Small intestine (tissue), 7 donors: Measurements from ENCODE around the gene ANO10. TPM values are rescaled to one million over a fixed set of nuclear protein-coding genes. Genes with fewer than 3 reads are reported as not detected.
A peak's percentile ranks its signal among the peaks of the same experiment; 100 is the strongest.

Experiments
- DNase-seq, 2 donors: peaks; one replicate each; pipeline versions ENCODE4 v3.0.0 to v3.0.0-alpha.2; 2013
- FAIRE-seq: peaks from 2 replicates; lab custom pipeline; 2012; peaks lifted over from hg19 to GRCh38; lab: Jason Lieb, UNC
- H3K27ac ChIP-seq, 3 donors: one replicate each; pipeline ENCODE4 v1.5.1; 2013; ENCODE audit warnings: low read length in 2 of 3, mild to moderate bottlenecking in 2 of 3, control low read depth in 1 of 3, inconsistent platforms in 1 of 3, low read depth in 1 of 3, moderate library complexity in 1 of 3
- H3K27me3 ChIP-seq, 3 donors: one replicate each; pipeline ENCODE4 v1.6.1; 2013; ENCODE audit warnings: low read length in 3 of 3, inconsistent platforms in 1 of 3; ENCODE audit not compliant: control insufficient read depth in 3 of 3, insufficient read depth in 3 of 3
- H3K36me3 ChIP-seq, 3 donors: one replicate each; pipeline ENCODE4 v1.6.1; 2013; ENCODE audit warnings: low read length in 3 of 3, inconsistent platforms in 1 of 3, low read depth in 1 of 3, mild to moderate bottlenecking in 1 of 3, moderate library complexity in 1 of 3; ENCODE audit not compliant: control insufficient read depth in 3 of 3, insufficient read depth in 2 of 3
- H3K4me1 ChIP-seq, 3 donors: one replicate each; pipeline ENCODE4 v1.6.1; 2013; ENCODE audit warnings: low read length in 2 of 3, inconsistent platforms in 1 of 3, low read depth in 1 of 3, mild to moderate bottlenecking in 1 of 3, moderate library complexity in 1 of 3; ENCODE audit not compliant: control insufficient read depth in 3 of 3, insufficient read depth in 2 of 3
- H3K4me3 ChIP-seq, 3 donors: one replicate each; pipeline ENCODE4 v1.5.1; 2013; ENCODE audit warnings: low read length in 3 of 3, control low read depth in 1 of 3, inconsistent platforms in 1 of 3, low read depth in 1 of 3, mild to moderate bottlenecking in 1 of 3, moderate library complexity in 1 of 3
- H3K9me3 ChIP-seq, 2 donors: one replicate each; pipeline ENCODE4 v1.6.1; 2013; ENCODE audit warnings: low read depth in 1 of 2, low read length in 1 of 2; ENCODE audit not compliant: control insufficient read depth in 2 of 2, insufficient read depth in 1 of 2
- WGBS, 3 donors: extraction: QIAGEN DNeasy Blood & Tissue Kit; methylation state at CpG; one replicate each; pipeline ENCODE4 v1.1.7; 2013; 5-methylcytosine and 5-hydroxymethylcytosine counted together
- polyA plus RNA-seq, 4 donors: library from polyadenylated mRNA; stranded (reverse) in 3 of 4; unstranded in 1 of 4; fragments of 200-250 nt in 3 of 4; fragments of 120-200 nt in 1 of 4; gene quantifications; one replicate each; pipeline versions ENCODE4 v1.2.1 to v1.2.3, GENCODE V29; 2013
- donor health status: healthy with polysubstance abuse.
- donor health status: control.
- donor health status: control.
- donor health status: Bipolar disorder and iron deficiency.
- donor health status: healthy.

The ANO10 gene
- polyA plus RNA-seq, 4 donors, result 21.7 to 45.6 (median 30.1) TPM

GRCh38 chr3:43649365-43649968 is 27.7 kb upstream of the ANO10 start:
- H3K9me3 ChIP-seq, result no peaks in the 10 kb centered on the region
- FAIRE-seq (no peak), DNase-seq (peak; percentile 38 to 45)
- peak overlapping the region in 1 of 3 donors; percentile 36 for H3K4me3 ChIP-seq
- H3K27me3 ChIP-seq, result no peaks in the 10 kb centered on the region
- peaks cover 0 to 12% (median 4%) of the 10 kb centered on the region in 3 donors for H3K4me1 ChIP-seq
- WGBS, 3 donors, result 16 to 36% (median 28%) methylated on average over 6 of the region's 6 CpGs
- H3K36me3 ChIP-seq, result no peaks in the 10 kb centered on the region
- H3K27ac ChIP-seq, result no peak overlapping the region

- H3K4me1 ChIP-seq, result peaks cover 0 to 12% (median 4%) of the 10 kb centered on the region in 3 donors
- H3K27me3 ChIP-seq, result no peaks in the 10 kb centered on the region
- WGBS, 3 donors, result 77 to 85% (median 80%) methylated on average over 3 of the region's 3 CpGs
- H3K27ac ChIP-seq, result no peak overlapping the region
- FAIRE-seq (no peak), DNase-seq (no peak)
- no peaks in the 10 kb centered on the region for H3K36me3 ChIP-seq
- H3K4me3 ChIP-seq, result no peak overlapping the region
- no peaks in the 10 kb centered on the region for H3K9me3 ChIP-seq
Measured at GRCh38 chr3:43648957-43649356, 27.1 kb upstream of the ANO10 start.

- no peaks in the 10 kb centered on the region for H3K27me3 ChIP-seq
- no peaks in the 10 kb centered on the region for H3K36me3 ChIP-seq
- H3K9me3 ChIP-seq, result no peaks in the 10 kb centered on the region
- peak overlapping the region in 2 of 3 donors; percentile 32 to 47 for H3K27ac ChIP-seq
- peak; percentile 46 to 53 for DNase-seq
- H3K4me1 ChIP-seq, result peaks cover 0 to 12% (median 4%) of the 10 kb centered on the region in 3 donors
- no peak for FAIRE-seq
- H3K4me3 ChIP-seq, result no peak overlapping the region
- 57 to 74% (median 67%) methylated on average over 6 of the region's 6 CpGs for WGBS, 3 donors
Measured at GRCh38 chr3:43647331-43648166, 25.7 kb upstream of the ANO10 start.

DNA sequence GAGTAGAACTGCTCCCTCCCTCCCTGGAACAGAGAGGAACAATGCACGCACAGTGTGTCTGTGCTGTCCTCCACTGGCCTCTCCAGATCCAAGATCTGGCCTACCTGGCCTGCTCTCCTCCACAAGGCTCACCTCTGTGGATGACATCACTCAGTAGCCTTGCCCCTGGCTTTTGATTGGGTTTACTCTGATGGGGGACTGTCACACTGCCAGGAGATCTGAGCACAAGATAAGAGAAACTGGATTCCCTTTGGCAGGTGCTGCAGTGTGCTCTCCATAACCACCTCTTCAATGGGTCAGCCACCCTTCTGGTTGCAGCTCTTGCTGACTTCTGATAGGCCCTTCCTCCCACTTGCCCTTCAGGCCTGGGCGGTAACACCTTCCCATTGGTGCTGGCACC is 22.6 kb upstream of the ANO10 start:
- 96 to 100% (median 100%) methylated on average over 2 of the region's 2 CpGs for WGBS, 3 donors
- Histone ChIP-seq H3K4me3 (no peak overlapping the region), H3K27ac (no peak overlapping the region), H3K36me3 (no peaks in the 10 kb centered on the region), H3K4me1 (peaks cover 0 to 12% (median 4%) of the 10 kb centered on the region in 3 donors), H3K27me3 (no peaks in the 10 kb centered on the region), H3K9me3 (no peaks in the 10 kb centered on the region)
- FAIRE-seq (no peak), DNase-seq (no peak)

- no peak overlapping the region for H3K4me3 ChIP-seq
- H3K27ac ChIP-seq, result no peak overlapping the region
- no peak for FAIRE-seq
- no peaks in the 10 kb centered on the region for H3K4me1 ChIP-seq
- no peaks in the 10 kb centered on the region for H3K27me3 ChIP-seq
- DNase-seq, result peak in 1 of 2 donors; percentile 24
- no peaks in the 10 kb centered on the region for H3K36me3 ChIP-seq
- 79 to 90% (median 84%) methylated on average over 4 of the region's 4 CpGs for WGBS, 3 donors
- no peaks in the 10 kb centered on the region for H3K9me3 ChIP-seq
Measured at GRCh38 chr3:43641306-43642114, 19.7 kb upstream of the ANO10 start.

GRCh38 chr3:43640681-43641080 is 18.9 kb upstream of the ANO10 start:
- Histone ChIP-seq H3K4me3 (no peak overlapping the region), H3K4me1 (no peaks in the 10 kb centered on the region), H3K9me3 (no peaks in the 10 kb centered on the region), H3K36me3 (no peaks in the 10 kb centered on the region), H3K27me3 (no peaks in the 10 kb centered on the region), H3K27ac (no peak overlapping the region)
- FAIRE-seq, result no peak
- DNase-seq, result no peak
- WGBS, 3 donors, result 91 to 95% (median 94%) methylated on average over 3 of the region's 3 CpGs

DNA sequence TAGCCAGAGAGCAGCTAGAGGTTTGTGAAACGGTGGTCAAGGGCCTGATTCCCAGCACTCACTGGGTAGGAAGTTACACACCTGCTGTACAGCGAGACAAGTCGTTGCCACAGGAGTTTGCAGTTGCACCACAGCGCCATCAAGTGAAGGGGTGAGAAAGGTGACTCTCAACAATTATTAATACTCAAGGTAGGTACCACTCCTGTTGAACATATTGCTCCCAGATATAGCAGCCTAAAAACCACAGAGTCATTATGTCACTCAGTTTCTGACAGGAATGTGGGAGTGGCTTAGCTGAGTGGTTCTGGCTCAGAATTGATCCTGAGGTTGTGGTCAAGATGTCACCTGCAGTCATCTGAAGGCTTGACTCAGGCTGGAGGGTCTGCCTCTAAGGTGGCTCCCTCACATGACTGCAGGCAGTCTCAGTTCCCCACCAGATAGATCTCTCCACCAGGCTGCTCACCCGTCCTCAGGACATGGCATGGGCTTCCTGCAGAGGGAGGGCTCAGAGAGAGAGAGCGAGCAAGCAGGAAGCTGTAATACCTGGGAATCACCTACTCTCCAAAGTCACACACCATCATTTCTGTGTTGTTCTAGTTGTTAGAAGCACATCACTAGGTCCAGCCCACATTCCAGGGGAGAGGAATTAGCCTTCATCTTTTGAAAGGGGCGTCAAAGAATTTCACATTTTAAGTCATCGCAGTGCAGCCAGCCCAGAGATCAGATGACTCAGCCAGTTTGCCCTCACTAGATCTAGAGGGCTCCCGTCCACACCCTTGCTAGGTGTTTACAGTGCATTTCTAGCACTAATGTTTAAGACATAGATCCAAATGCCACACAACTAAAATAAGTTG is 17.0 kb upstream of the ANO10 start:
- 26 to 51% (median 28%) methylated on average over 9 of the region's 9 CpGs for WGBS, 3 donors
- Histone ChIP-seq H3K27ac (no peak overlapping the region), H3K9me3 (no peaks in the 10 kb centered on the region), H3K36me3 (no peaks in the 10 kb centered on the region), H3K4me3 (no peak overlapping the region), H3K4me1 (no peaks in the 10 kb centered on the region), H3K27me3 (no peaks in the 10 kb centered on the region)
- FAIRE-seq (no peak), DNase-seq (peak; percentile 30 to 81)
